Suprapubic skin (tissue), 4 donors: ENCODE results near the gene NPIPA7.
"Not testable (repeated sequence)": the region's sequence is repeated elsewhere in the genome, so short reads cannot be mapped to it uniquely, and the experiment has no call there.

ENCODE experiments used
- EP300 ChIP-seq: sonication (generic); formaldehyde crosslinking; IDR thresholded peaks from one replicate; pipeline ENCODE4 v1.6.1; 2017; ENCODE audit warnings: antibody characterized with exemption
- POLR2A ChIP-seq, 2 donors: fragments of 450-650 bp; IDR thresholded peaks; one replicate each; pipeline ENCODE4 v1.6.1; 2017; ENCODE audit warnings: antibody characterized with exemption in 2 of 2, mild to moderate bottlenecking in 2 of 2, moderate library complexity in 2 of 2
- POLR2AphosphoS5 ChIP-seq, 3 donors: sonication (generic); formaldehyde crosslinking; IDR thresholded peaks; one replicate each; pipeline ENCODE4 v1.6.1; 2017; ENCODE audit warnings: antibody characterized with exemption in 3 of 3
- TF ChIP-seq, protein P1 (sequence below), 2 donors: fragments of 200-600 bp in 1 of 2; fragments of 450-650 bp in 1 of 2; sonication (generic) in 1 of 2; IDR thresholded peaks; one replicate each; pipeline ENCODE4 v1.5.1; 2016 to 2019; ENCODE audit warnings: antibody characterized with exemption in 2 of 2, mild to moderate bottlenecking in 1 of 2, moderate library complexity in 1 of 2

DNA sequence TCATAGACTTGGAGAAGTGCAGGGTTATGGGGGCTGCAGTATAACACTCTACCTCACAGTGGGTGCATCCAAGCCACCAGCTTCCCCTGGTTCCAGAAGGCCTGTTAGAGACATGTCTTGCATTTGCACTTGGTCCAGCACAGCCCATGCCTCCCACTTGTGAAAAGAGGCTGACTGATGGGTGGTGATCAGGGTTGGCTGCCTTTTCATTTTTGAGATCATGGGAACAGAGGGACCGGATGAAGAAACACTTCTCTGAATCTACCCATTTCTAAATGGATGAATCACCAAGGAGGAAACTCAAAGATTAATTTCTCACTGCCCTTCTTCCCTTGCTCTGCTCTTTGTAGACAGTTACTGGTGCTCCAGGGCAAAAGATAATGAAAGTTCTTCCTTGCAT is 34.8 kb downstream of the NPIPA7 start:
- TF ChIP-seq, protein P1, sequence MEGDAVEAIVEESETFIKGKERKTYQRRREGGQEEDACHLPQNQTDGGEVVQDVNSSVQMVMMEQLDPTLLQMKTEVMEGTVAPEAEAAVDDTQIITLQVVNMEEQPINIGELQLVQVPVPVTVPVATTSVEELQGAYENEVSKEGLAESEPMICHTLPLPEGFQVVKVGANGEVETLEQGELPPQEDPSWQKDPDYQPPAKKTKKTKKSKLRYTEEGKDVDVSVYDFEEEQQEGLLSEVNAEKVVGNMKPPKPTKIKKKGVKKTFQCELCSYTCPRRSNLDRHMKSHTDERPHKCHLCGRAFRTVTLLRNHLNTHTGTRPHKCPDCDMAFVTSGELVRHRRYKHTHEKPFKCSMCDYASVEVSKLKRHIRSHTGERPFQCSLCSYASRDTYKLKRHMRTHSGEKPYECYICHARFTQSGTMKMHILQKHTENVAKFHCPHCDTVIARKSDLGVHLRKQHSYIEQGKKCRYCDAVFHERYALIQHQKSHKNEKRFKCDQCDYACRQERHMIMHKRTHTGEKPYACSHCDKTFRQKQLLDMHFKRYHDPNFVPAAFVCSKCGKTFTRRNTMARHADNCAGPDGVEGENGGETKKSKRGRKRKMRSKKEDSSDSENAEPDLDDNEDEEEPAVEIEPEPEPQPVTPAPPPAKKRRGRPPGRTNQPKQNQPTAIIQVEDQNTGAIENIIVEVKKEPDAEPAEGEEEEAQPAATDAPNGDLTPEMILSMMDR (IDR thresholded peaks at IDR 0.05): not testable (repeated sequence)
- TF ChIP-seq POLR2A (IDR thresholded peaks at IDR 0.05); POLR2AphosphoS5 (IDR thresholded peaks at IDR 0.05); EP300: not testable (repeated sequence)
